Activated CD4-positive, CD25-positive, alpha-beta regulatory T cell treated with anti-CD3 and anti-CD28 coated beads, Interleukin-2, amount 50 U/mL, for 72 hours (primary cell): ENCODE measurements around the gene ALG8.
"Not testable (repeated sequence)": the region's sequence is repeated elsewhere in the genome, so short reads cannot be mapped to it uniquely, and the experiment has no call there.

Experiments used
- DNase-seq: peaks from one replicate; pipeline ENCODE4 v3.0.0; 2021

ALG8 gene

DNA sequence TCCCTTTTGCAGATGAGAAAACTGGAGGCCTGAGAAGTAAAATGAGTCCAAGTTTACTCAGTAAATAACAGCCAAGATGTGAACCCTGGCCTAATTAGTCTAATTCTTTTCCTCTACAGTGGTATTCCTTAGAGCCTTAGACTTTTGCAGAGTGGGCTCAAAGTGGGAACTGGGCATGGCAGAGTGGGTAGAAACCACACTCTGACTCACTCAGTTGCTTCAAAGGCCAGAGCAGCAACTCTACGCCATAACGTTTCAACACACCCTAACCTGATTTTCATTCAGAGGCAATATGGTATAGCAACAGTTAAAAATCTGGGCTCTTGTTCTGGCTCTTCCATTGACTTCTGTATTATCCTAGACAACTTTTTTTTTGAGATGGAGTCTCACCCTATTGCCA lies 73.0 kb downstream of the ALG8 start:
- no peak for DNase-seq

DNA sequence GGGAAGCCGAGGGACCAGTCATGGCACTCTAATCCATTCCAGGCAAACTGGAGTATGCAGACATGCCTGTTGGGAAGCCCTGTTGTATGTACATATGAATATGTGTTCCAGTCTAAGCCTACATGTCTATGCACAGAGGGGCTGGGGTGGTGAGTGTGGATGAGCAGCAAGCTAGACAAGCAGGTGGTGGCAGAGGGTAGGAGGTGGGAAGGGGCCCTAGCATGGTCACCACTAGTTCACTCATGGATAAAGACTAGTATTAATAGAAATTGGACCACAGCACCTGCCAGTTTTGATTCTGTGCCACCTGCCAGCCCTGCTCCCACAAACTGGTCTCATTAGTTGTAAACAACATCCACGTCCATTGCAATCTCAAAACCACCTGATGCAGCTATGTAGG lies 74.2 kb downstream of the ALG8 start:
- DNase-seq = no peak

DNA sequence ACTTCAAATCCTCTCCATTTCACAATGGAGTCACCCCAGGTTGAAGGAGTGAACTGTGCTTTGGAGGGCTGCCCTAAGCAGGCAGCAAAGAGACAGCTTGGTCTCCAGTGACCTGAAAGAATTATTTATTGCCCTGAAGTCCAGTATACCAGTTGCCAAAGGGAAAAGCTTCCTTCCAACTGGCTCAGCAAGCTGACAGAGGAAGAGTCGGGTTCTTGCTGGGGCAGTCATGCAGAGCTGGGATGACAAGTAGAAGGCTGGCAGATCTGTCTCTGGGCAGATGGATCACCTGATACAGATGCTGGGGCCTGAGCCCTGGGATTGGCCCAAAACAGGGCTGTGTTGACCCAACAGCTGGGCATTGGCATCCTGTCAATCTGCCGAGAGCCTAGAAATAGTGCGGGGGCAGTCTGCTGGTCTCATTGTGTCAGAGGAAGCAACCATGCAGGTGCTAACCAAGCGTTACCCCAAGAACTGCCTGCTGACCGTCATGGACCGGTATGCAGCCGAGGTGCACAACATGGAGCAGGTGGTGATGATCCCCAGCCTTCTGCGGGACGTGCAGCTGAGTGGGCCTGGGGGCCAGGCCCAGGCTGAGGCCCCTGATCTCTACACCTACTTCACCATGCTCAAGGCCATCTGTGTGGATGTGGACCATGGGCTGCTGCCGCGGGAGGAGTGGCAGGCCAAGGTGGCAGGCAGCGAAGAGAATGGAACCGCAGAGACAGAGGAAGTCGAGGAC lies 75.8 kb downstream of the ALG8 start, which contains the start of gene THRSP:
Gene THRSP (plus strand): TSS at position 422 of the 742 bp plus-strand sequence. CDS start 21 bp downstream, at position 443.
- no peak for DNase-seq

DNA sequence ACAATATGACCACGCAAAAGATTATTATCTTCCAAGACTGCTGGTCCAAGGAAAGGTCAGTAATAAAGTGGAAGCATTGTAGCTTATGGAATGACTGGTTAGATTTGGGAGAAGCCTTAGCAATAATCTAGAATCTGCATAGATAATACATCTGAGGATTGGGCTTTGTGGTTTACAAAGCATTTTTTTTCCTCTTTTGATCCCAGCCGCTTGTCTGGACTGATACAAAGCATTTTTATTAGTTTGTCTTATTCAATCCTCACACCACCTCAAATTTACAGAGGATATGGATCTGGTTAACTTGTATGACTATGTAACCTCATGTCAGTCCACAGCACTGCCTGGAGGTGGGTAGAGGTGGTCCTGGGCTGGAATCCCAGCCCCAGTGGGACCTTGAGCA lies 76.8 kb downstream of the ALG8 start:
- no peak for DNase-seq

DNA sequence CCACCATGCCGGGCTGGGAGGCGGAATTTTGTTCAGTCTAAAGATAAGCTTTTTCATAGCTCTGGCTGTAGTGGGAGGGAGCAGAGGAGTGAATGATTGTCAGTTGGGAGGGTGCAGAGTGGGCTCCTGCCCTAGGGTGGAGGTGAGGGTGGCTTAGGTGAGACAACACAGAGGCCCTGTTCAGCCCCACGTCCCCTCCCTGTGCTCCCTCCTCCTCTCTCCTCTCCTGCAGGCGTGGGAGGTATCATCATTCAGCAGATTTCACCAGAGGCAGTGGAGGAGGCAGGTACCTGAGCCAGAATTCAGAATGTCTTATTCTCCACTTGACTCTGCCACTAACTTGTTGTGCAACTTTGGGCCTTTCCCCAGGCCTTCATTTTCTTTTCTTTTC lies 77.5 kb downstream of the ALG8 start:
- no peak for DNase-seq

DNA sequence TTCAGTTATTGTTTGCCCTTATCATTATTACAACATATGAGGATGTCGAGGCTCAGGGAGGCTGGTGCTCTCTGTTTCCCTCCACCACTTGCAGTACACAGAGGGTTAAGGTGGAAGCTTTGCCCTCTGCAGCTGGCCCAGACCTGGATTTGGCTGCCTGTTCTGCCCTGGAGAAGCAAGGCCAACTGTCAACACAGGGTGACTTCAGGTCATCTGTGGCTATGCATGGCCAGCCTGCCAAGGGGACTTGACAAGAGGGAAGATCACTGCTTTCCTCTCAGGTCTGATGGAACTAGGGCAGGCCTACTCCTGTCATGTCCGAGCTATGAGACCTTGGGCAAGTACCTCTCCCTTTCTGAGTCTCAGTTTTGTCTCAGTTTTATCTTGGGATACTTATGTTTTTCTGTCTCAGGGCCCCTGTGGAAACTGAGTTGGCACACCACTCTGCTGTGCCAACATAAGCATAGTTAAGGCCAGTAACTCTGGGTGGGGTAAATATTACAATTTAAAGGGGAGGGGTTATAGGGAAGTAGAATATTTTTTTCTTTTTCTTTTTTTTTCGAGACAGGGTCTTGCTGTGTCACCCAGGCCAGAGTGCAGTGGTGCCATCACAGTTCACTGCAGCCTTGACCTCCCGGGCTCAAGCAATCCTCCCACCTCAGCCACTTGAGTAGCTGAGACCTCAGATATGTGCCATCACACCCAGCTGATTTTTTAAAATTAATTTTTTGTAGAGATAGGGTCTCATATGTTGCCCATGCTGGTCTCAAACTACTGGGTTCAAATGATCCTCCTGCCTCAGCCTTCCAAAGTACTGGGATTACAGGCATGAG lies 78.1 kb downstream of the ALG8 start:
- DNase-seq = no peak

DNA sequence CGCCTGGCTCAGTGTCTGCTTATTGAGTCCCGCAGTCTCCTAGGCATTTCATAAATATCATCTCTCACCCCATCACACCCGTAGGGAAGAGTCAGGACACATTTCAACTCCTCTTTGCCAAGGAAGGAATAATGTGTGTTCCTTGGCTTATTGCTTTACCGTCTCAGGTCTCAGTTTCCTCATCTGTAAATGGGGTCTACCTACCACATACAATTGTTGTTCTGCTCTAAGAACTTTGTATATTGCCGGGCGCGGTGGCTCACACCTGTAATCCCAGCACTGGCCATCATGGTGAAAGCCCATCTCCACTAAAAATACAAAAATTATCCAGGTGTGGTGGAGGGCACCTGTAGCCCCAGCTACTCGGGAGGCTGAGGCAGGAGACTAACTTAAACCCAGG lies 78.9 kb downstream of the ALG8 start:
- DNase-seq = no peak

GRCh38 chr11:78059749-78060328 lies 79.6 kb downstream of the ALG8 start:
- DNase-seq = not testable (repeated sequence)

GRCh38 chr11:78057462-78058055 lies 81.9 kb downstream of the ALG8 start:
- no peak for DNase-seq

DNA sequence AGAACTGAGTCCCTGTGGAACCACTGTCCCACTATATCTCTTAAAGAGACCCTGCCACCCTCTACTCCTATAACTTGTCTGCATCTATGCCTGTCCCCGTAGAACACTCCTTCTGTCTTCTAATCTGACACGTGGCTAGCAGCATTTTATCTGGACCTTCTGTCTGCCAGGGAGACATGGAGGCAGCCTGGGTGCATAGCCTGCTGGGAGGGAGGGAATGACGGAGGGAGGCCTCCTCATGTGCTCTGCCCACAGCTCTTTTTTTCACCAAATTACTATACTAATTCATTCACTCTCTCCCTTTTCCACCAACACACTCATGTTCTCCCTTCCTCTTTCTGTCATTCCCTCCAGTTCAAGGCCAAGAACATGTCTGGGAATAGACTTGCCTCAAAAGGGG lies 83.3 kb downstream of the ALG8 start:
- no peak for DNase-seq

DNA sequence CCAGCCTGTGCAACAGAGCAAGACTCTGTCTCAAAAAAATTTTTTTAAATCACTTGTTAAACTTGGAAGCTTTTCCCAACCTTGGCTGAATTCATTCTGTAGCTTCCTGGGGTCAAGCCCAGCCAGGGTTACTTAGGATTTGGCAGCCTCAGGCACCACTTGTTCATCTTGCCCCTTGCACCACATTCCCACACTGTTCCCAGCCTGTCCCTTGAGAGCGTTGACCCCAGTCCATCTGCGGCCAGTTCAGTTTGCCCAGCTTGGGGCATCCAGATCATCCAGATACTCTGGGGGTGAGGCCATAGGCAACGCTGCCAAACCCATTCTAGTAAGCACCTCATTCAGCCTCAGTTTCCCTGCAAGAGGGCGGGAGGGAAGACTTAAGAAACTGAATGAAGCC lies 84.5 kb downstream of the ALG8 start:
- DNase-seq = no peak

DNA sequence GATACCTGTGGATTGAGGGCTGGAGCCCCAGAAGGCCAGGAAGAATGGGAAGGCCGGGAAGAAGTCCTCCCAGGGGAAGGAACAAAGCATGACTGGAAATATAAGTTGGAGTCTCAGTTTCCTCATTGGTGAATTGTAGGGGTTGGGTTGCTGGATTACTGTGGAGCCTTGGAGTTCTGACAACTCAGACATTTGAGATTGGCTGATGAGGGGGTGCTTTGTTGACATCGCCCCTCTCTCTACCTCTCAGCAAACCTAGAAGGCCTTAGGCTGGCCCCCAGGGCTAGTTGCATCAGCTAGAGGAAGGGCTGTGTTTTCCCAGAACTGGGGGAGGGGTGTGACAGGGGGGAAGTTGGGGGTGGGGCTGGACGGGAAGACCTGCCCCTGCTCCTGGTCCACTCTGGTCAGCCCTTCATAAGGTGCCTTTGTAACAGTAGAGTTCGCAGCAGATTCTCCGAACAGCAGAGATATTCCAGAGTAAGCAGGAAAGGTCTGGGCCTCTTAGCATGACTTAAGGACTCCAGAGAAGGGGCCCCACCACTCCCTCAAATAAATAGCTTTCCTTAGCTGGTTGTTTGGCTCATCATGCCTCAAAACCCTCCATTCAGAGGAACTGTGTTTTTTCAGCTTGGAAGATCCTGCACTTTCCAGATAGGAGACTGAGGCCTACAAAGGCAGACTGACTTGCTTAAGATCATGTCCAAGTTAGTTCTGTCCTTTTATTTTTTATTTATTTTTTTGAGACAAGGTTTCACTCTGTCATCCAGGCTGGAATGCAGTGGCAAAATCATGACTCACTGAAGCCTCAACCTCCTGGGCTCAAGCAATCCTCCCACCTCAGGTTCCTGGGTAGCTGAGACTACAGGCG lies 88.2 kb downstream of the ALG8 start:
- DNase-seq = no peak
